ENCODE measurements around the gene ARHGAP15. TPM values are rescaled to one million over a fixed set of nuclear protein-coding genes. Genes with fewer than 3 reads are reported as not detected.

ARHGAP15 gene
- total RNA-seq, 1 experiment from 2014 or later = 0.41 TPM

DNA sequence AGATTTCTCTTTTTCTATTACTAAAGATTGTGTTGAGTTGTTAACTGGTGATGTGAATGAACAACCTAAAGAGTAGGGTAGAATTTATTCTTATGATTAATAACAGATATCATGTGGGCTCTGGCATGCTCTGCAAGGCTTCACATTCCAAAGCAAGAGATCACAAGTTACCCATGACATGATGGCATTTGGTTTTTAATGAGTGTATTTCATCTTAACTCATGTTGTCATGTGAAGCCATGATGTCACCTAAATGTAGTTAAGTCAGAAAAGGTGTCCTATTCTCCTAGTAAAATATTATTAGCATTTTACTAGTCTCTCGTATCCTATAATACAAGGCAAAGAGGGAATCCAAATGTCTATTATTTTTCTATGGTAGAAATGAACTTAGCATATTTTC is 678.0 kb downstream of the ARHGAP15 start:
- Histone ChIP-seq H3K27me3 (ENCODE audit: control insufficient read depth, insufficient read depth, low read length) (no peaks in the 10 kb centered on the region), H3K4me3 (ENCODE audit: low read depth in 2 of 2, low read length in 2 of 2) (no peak overlapping the region), H3K9me3 (ENCODE audit: control insufficient read depth, insufficient read depth, low read depth, low read length) (no peaks in the 10 kb centered on the region), H3K27ac (ENCODE audit: low read length) (no peak overlapping the region), H3K4me1 (ENCODE audit: control insufficient read depth, insufficient read depth, low read length) (no peaks in the 10 kb centered on the region), H3K36me3 (ENCODE audit: control insufficient read depth, insufficient read depth, low read length) (no peaks in the 10 kb centered on the region)
- intact Hi-C loops (cut with micrococcal nuclease; ENCODE audit: unreplicated experiment) = no loop called here
- TF ChIP-seq SIN3A (IDR thresholded peaks at IDR 0.05; ENCODE audit: borderline replicate concordance, insufficient read depth, low read depth, low read length) = no peak
- ATAC-seq = no peak
- in situ Hi-C loops (cut with HindIII; ENCODE audit: low pct_unique_long_range_greater_than_20kb, low sequenced_read_pairs) = no loop called here
- no TSS peak for BruUV-seq (replicated peaks)
- no peak for DNase-seq (ENCODE audit: low read depth, low spot score)
- ChIA-PET POLR2A (no interaction called here), CTCF (no interaction called here)

DNA sequence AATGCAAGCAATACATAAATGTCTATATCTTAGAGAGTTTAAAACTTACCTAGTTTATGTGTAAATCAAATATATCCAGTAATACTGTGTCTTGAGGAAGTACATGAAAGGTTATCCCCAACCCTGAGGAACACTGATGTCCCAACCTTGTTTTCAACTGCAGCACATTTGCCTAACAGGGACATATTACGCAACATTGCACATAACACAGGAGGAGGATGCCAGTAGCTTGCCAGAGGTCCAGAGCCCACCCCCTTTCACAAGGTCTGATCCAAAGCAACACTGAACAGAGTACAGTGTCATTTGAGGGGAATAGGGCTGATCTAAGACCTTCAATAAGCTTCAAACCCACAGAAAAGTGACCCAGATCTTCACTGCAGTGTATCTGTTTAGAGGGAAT is 678.5 kb downstream of the ARHGAP15 start:
- ATAC-seq = no peak
- ChIA-PET POLR2A (no interaction called here), CTCF (no interaction called here)
- Histone ChIP-seq H3K9me3 (ENCODE audit: control insufficient read depth, insufficient read depth, low read depth, low read length) (no peaks in the 10 kb centered on the region), H3K27me3 (ENCODE audit: control insufficient read depth, insufficient read depth, low read length) (no peaks in the 10 kb centered on the region), H3K27ac (ENCODE audit: low read length) (no peak overlapping the region), H3K36me3 (ENCODE audit: control insufficient read depth, insufficient read depth, low read length) (no peaks in the 10 kb centered on the region), H3K4me3 (ENCODE audit: low read depth in 2 of 2, low read length in 2 of 2) (no peak overlapping the region), H3K4me1 (ENCODE audit: control insufficient read depth, insufficient read depth, low read length) (no peaks in the 10 kb centered on the region)
- TF ChIP-seq TCF7L2 (IDR thresholded peaks at IDR 0.05; ENCODE audit: low read depth, low read length) (no peak), POLR2AphosphoS5 (IDR thresholded peaks at IDR 0.05; ENCODE audit: low read depth, low read length) (no peak), SIN3A (IDR thresholded peaks at IDR 0.05; ENCODE audit: borderline replicate concordance, insufficient read depth, low read depth, low read length) (no peak)
- TF ChIP-seq, protein P1, sequence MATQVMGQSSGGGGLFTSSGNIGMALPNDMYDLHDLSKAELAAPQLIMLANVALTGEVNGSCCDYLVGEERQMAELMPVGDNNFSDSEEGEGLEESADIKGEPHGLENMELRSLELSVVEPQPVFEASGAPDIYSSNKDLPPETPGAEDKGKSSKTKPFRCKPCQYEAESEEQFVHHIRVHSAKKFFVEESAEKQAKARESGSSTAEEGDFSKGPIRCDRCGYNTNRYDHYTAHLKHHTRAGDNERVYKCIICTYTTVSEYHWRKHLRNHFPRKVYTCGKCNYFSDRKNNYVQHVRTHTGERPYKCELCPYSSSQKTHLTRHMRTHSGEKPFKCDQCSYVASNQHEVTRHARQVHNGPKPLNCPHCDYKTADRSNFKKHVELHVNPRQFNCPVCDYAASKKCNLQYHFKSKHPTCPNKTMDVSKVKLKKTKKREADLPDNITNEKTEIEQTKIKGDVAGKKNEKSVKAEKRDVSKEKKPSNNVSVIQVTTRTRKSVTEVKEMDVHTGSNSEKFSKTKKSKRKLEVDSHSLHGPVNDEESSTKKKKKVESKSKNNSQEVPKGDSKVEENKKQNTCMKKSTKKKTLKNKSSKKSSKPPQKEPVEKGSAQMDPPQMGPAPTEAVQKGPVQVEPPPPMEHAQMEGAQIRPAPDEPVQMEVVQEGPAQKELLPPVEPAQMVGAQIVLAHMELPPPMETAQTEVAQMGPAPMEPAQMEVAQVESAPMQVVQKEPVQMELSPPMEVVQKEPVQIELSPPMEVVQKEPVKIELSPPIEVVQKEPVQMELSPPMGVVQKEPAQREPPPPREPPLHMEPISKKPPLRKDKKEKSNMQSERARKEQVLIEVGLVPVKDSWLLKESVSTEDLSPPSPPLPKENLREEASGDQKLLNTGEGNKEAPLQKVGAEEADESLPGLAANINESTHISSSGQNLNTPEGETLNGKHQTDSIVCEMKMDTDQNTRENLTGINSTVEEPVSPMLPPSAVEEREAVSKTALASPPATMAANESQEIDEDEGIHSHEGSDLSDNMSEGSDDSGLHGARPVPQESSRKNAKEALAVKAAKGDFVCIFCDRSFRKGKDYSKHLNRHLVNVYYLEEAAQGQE (IDR thresholded peaks at IDR 0.05; ENCODE audit: insufficient read depth in 1 of 2, low read depth in 2 of 2, low read length in 1 of 2) = no peak
- TF ChIP-seq, protein P2, sequence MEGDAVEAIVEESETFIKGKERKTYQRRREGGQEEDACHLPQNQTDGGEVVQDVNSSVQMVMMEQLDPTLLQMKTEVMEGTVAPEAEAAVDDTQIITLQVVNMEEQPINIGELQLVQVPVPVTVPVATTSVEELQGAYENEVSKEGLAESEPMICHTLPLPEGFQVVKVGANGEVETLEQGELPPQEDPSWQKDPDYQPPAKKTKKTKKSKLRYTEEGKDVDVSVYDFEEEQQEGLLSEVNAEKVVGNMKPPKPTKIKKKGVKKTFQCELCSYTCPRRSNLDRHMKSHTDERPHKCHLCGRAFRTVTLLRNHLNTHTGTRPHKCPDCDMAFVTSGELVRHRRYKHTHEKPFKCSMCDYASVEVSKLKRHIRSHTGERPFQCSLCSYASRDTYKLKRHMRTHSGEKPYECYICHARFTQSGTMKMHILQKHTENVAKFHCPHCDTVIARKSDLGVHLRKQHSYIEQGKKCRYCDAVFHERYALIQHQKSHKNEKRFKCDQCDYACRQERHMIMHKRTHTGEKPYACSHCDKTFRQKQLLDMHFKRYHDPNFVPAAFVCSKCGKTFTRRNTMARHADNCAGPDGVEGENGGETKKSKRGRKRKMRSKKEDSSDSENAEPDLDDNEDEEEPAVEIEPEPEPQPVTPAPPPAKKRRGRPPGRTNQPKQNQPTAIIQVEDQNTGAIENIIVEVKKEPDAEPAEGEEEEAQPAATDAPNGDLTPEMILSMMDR (IDR thresholded peaks at IDR 0.05) = no peak
- in situ Hi-C loops (cut with HindIII; ENCODE audit: low pct_unique_long_range_greater_than_20kb, low sequenced_read_pairs) = no loop called here
- DNase-seq (ENCODE audit: low read depth, low spot score) = no peak
- intact Hi-C loops (cut with micrococcal nuclease; ENCODE audit: unreplicated experiment) = no loop called here
- BruUV-seq (replicated peaks) = no TSS peak

DNA sequence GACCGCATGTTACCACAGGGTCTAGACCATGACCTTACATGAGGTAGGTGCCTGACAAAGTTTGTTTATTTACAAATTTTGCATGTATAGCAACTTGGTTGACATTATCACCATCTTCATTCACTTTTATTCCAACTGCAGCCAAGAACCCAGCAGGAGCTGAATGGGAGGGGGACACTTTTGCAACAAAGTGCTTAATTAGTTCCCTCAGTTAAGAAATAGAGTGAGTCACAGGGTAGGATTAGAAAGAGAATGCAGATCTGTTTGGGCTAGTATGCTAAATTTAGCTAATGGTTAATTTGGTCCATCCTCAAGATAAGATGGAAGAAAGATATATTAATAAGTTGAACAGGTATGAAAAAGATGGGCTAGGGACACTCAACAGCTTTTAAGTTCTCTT is 678.9 kb downstream of the ARHGAP15 start:
- intact Hi-C loops (cut with micrococcal nuclease; ENCODE audit: unreplicated experiment) = no loop called here
- Histone ChIP-seq H3K9me3 (ENCODE audit: control insufficient read depth, insufficient read depth, low read depth, low read length) (no peaks in the 10 kb centered on the region), H3K36me3 (ENCODE audit: control insufficient read depth, insufficient read depth, low read length) (no peaks in the 10 kb centered on the region), H3K4me3 (ENCODE audit: low read depth in 2 of 2, low read length in 2 of 2) (no peak overlapping the region), H3K27ac (ENCODE audit: low read length) (no peak overlapping the region), H3K4me1 (ENCODE audit: control insufficient read depth, insufficient read depth, low read length) (no peaks in the 10 kb centered on the region), H3K27me3 (ENCODE audit: control insufficient read depth, insufficient read depth, low read length) (no peaks in the 10 kb centered on the region)
- ChIA-PET CTCF (no interaction called here), POLR2A (no interaction called here)
- ATAC-seq (no peak), DNase-seq (ENCODE audit: low read depth, low spot score) (no peak)
- TF ChIP-seq, protein P1 (IDR thresholded peaks at IDR 0.05; ENCODE audit: insufficient read depth in 1 of 2, low read depth in 2 of 2, low read length in 1 of 2) = no peak
- TF ChIP-seq POLR2AphosphoS5 (IDR thresholded peaks at IDR 0.05; ENCODE audit: low read depth, low read length) = no peak
- TF ChIP-seq TCF7L2 (IDR thresholded peaks at IDR 0.05; ENCODE audit: low read depth, low read length) = no peak
- TF ChIP-seq, protein P2 (IDR thresholded peaks at IDR 0.05) = no peak
- TF ChIP-seq SIN3A (IDR thresholded peaks at IDR 0.05; ENCODE audit: borderline replicate concordance, insufficient read depth, low read depth, low read length) = no peak
- in situ Hi-C loops (cut with HindIII; ENCODE audit: low pct_unique_long_range_greater_than_20kb, low sequenced_read_pairs) = no loop called here
- BruUV-seq (replicated peaks) = no TSS peak
